HepG2 (cell line): Measurements from ENCODE around the gene ACP1. TPM values are rescaled to one million over a fixed set of nuclear protein-coding genes. Genes with fewer than 3 reads are reported as not detected.

Experiments
- ASH2L ChIP-seq: fragments of 300-600, 200-600 bp; sonication (generic); IDR thresholded peaks from 2 replicates; pipeline ENCODE4 v1.7.0; 2017; ENCODE audit warnings: low read depth, mild to moderate bottlenecking, moderate library complexity, mixed read lengths, low read length; ENCODE audit not compliant: insufficient read length
- CREM ChIP-seq, 2 experiments: sonication (generic) in 1 of 2; formaldehyde crosslinking in 1 of 2; IDR thresholded peaks; 2 replicates each; pipeline versions ENCODE4 v1.4.0 to v1.6.1; 2016 to 2020; ENCODE audit warnings: antibody characterized with exemption in 1 of 2, mild to moderate bottlenecking in 1 of 2, missing genetic modification reagents in 1 of 2
- FUBP1 ChIP-seq: sonication (generic); formaldehyde crosslinking; IDR thresholded peaks from 2 replicates; pipeline ENCODE4 v1.5.1; 2020; ENCODE audit warnings: missing genetic modification reagents, mild to moderate bottlenecking, borderline replicate concordance
- GPN1 ChIP-seq: sonication (generic); formaldehyde crosslinking; IDR thresholded peaks from 2 replicates; pipeline ENCODE4 v1.5.1; 2020; ENCODE audit warnings: missing genetic modification reagents, borderline replicate concordance
- HNF4A ChIP-seq: sonication (generic); formaldehyde crosslinking; IDR thresholded peaks from 2 replicates; pipeline ENCODE4 v1.4.0; 2020; ENCODE audit warnings: missing genetic modification reagents
- JARID2 ChIP-seq: sonication (generic); formaldehyde crosslinking; IDR thresholded peaks from 2 replicates; pipeline ENCODE4 v1.8.1; 2023; ENCODE audit warnings: missing genetic modification reagents, inconsistent platforms; ENCODE audit not compliant: insufficient replicate concordance
- MAFK ChIP-seq, 2 experiments: IDR thresholded peaks in 1 of 2; conservative IDR thresholded peaks in 1 of 2; 2 replicates each; pipeline ENCODE4 v1.6.1; 2011; ENCODE audit warnings: improper control_type of control experiment in 2 of 2, low read length in 2 of 2
- NCOA5 ChIP-seq: sonication (generic); formaldehyde crosslinking; IDR thresholded peaks from 2 replicates; pipeline ENCODE4 v1.4.0; 2020; ENCODE audit warnings: missing genetic modification reagents
- NFIB ChIP-seq: sonication (generic); formaldehyde crosslinking; IDR thresholded peaks from 2 replicates; pipeline ENCODE4 v1.9.0; 2021; ENCODE audit warnings: missing genetic modification reagents, mild to moderate bottlenecking, borderline replicate concordance
- PHF5A ChIP-seq: IDR thresholded peaks from one replicate; pipeline ENCODE4 v1.6.1; 2018; ENCODE audit warnings: low read depth, missing genetic modification reagents; ENCODE audit not compliant: unreplicated experiment
- SOX5 ChIP-seq: IDR thresholded peaks from 2 replicates; pipeline ENCODE4 v1.6.1; 2016; ENCODE audit warnings: borderline replicate concordance
- SRSF9 ChIP-seq: fragments of 200-400 bp; formaldehyde crosslinking; IDR thresholded peaks from 2 replicates; pipeline ENCODE4 v1.6.1; 2018; ENCODE audit warnings: borderline replicate concordance, mild to moderate bottlenecking, low read depth, low read length; ENCODE audit not compliant: insufficient read depth, poor library complexity, severe bottlenecking
- THRA ChIP-seq: sonication (generic); formaldehyde crosslinking; IDR thresholded peaks from 2 replicates; pipeline ENCODE4 v1.4.0; 2020; ENCODE audit warnings: missing genetic modification reagents, borderline replicate concordance
- ZBTB40 ChIP-seq, 2 experiments: fragments of 450-650 bp in 1 of 2; sonication (generic) in 1 of 2; formaldehyde crosslinking in 1 of 2; IDR thresholded peaks; 2 replicates each; pipeline versions ENCODE4 v1.6.1 to v1.8.0; 2016 to 2022; ENCODE audit warnings: antibody characterized with exemption in 1 of 2, mild to moderate bottlenecking in 1 of 2, missing genetic modification reagents in 1 of 2
- ZNF343 ChIP-seq: sonication (generic); formaldehyde crosslinking; IDR thresholded peaks from 2 replicates; pipeline ENCODE4 v1.4.0; 2020; ENCODE audit warnings: mild to moderate bottlenecking, missing genetic modification reagents
- ZNF543 ChIP-seq: sonication (generic); formaldehyde crosslinking; IDR thresholded peaks from 2 replicates; pipeline ENCODE4 v1.4.0; 2020; ENCODE audit warnings: mild to moderate bottlenecking, missing genetic modification reagents
- polyA plus RNA-seq, 8 experiments: library from polyadenylated mRNA; depleted of rRNA in 3 of 8; stranded (reverse) in 7 of 8; unstranded in 1 of 8; fragments of >200 nt; fragmentation: Illumina TruSeq in 4 of 8; extraction: Trizol in 4 of 8; gene quantifications; 2 replicates each; pipeline versions ENCODE4 v1.2.1 to v1.2.3, GENCODE V29; 2011 to 2016; ENCODE audit warnings: low read depth in 4 of 8, missing spikeins in 1 of 8, mixed read lengths in 1 of 8; ENCODE audit not compliant: insufficient read depth in 1 of 8
- total RNA-seq, 5 experiments: library from RNA; depleted of rRNA; stranded (reverse); fragments of >200 nt; fragmentation: Illumina TruSeq; extraction: Trizol; gene quantifications; 2 replicates each; pipeline ENCODE4 v1.2.3, GENCODE V29; 2016; ENCODE audit warnings: low read depth in 1 of 5

The ACP1 gene
- total and polyA plus RNA-seq, 2 of the 13 experiments (the other 11 are each of a cell fraction or from before 2014, with no cell fraction given), result 246 to 348 TPM

- TF ChIP-seq ZBTB40 (IDR thresholded peaks at IDR 0.05) (no peak), ZBTB40 (CRISPR knock-in tag; IDR thresholded peaks at IDR 0.05) (peak; percentile 92; the same call in 1 of the 2 replicates), CREM (IDR thresholded peaks at IDR 0.05) (peak; percentile 98), CREM (CRISPR knock-in tag; IDR thresholded peaks at IDR 0.05) (no peak), JARID2 (CRISPR knock-in tag) (peak; percentile 96), NCOA5 (no peak), NFIB (no peak), SOX5 (CRISPR knock-in tag) (peak; percentile 99), MAFK (conservative IDR thresholded peaks at IDR 0.05 in 1 of 2, IDR thresholded peaks at IDR 0.05 in 1 of 2; ENCODE audit: low read length in 2 of 2) (peak; percentile 61 to 72), ZNF543 (CRISPR knock-in tag) (0 out of 2 replicates have a peak, but pooled peaks have one; percentile 52), ZNF343 (CRISPR knock-in tag) (no peak), SRSF9 (no peak), HNF4A (peak; percentile 100), ASH2L (peak; percentile 97), FUBP1 (CRISPR knock-in tag) (no peak; the same call in 1 of the 2 replicates), THRA (CRISPR knock-in tag) (peak; percentile 100), PHF5A (CRISPR knock-in tag) (peak; percentile 99), GPN1 (no peak)
Observed at GRCh38 chr2:260507-261161, 4.1 kb upstream of the ACP1 start (continued).
